IMR-90 (cell line): Measurements from ENCODE around the gene SLC4A1AP. TPM values are rescaled to one million over a fixed set of nuclear protein-coding genes. Genes with fewer than 3 reads are reported as not detected.
A peak's percentile ranks its signal among the peaks of the same experiment; 100 is the strongest.

ENCODE experiments used
- ATAC-seq: fragments of 200-7000 bp; cut with Tn5 transposase; 2 replicates; pipeline ENCODE4 v1.9.1; 2020; ENCODE audit warnings: low read depth, mild to moderate bottlenecking, moderate library complexity
- BruUV-seq: library from RNA; stranded (reverse); fragments of 400-500 nt; replicated peaks from 2 replicates; lab custom pipeline; 2021; lab: Mats Ljungman, UMichigan
- CTCF ChIA-PET: fragments of 300-600 bp; formaldehyde crosslinking; extraction: SDS; loops from one replicate; lab custom pipeline; 2021; ENCODE audit warnings: antibody characterized with exemption; lab: Yijun Ruan, JAX
- POLR2A ChIA-PET: fragments of 300-600 bp; sonication (Branson Sonifier 250); formaldehyde crosslinking; loops from one replicate; lab custom pipeline; 2022; ENCODE audit warnings: antibody characterized with exemption; ENCODE audit not compliant: unreplicated experiment; lab: Charles Lee
- DNase-seq: peaks from one replicate; pipeline ENCODE4 v3.0.0; 2013
- H2AFZ ChIP-seq: replicated peaks from 2 replicates; pipeline ENCODE3; 2013; ENCODE audit warnings: low read length, mild to moderate bottlenecking; ENCODE audit not compliant: poor library complexity
- H2AK5ac ChIP-seq: 2 replicates; pipeline ENCODE4 v1.6.1; 2013; ENCODE audit warnings: low read depth, low read length, inconsistent platforms
- H2AK9ac ChIP-seq: replicated peaks from 2 replicates; pipeline ENCODE3; 2013; ENCODE audit warnings: mild to moderate bottlenecking, low read depth, low read length, moderate library complexity; ENCODE audit not compliant: poor library complexity
- H2BK120ac ChIP-seq: 2 replicates; pipeline ENCODE4 v1.6.1; 2013; ENCODE audit warnings: low read depth, low read length, inconsistent platforms
- H2BK15ac ChIP-seq: 3 replicates; pipeline ENCODE4 v1.6.1; 2013; ENCODE audit warnings: low read depth, low read length, inconsistent platforms
- H2BK20ac ChIP-seq: 2 replicates; pipeline ENCODE4 v1.6.1; 2013; ENCODE audit warnings: low read depth, mild to moderate bottlenecking, inconsistent platforms, low read length, moderate library complexity
- H2BK5ac ChIP-seq: 2 replicates; pipeline ENCODE4 v1.6.1; 2013; ENCODE audit warnings: mild to moderate bottlenecking, low read depth, low read length, inconsistent platforms; ENCODE audit not compliant: poor library complexity, severe bottlenecking
- H3K14ac ChIP-seq: replicated peaks from 2 replicates; pipeline ENCODE4 v1.6.1; 2013; ENCODE audit warnings: low read depth, low read length, inconsistent platforms
- H3K18ac ChIP-seq: 2 replicates; pipeline ENCODE4 v1.6.1; 2013; ENCODE audit warnings: low read depth, low read length, control low read depth
- H3K23ac ChIP-seq: 2 replicates; pipeline ENCODE4 v1.6.1; 2013; ENCODE audit warnings: low read depth, low read length, inconsistent platforms
- H3K27ac ChIP-seq: 2 replicates; pipeline ENCODE4 v1.5.1; 2013; ENCODE audit warnings: mild to moderate bottlenecking, control low read depth, low read length; ENCODE audit not compliant: insufficient read depth
- H3K27me3 ChIP-seq: 2 replicates; pipeline ENCODE4 v1.6.1; 2013; ENCODE audit warnings: low read length; ENCODE audit not compliant: control insufficient read depth, insufficient read depth
- H3K36me3 ChIP-seq: 2 replicates; pipeline ENCODE4 v1.6.1; 2013; ENCODE audit warnings: low read length, mixed read lengths; ENCODE audit not compliant: control insufficient read depth, insufficient read depth
- H3K4ac ChIP-seq: 2 replicates; pipeline ENCODE4 v1.6.1; 2013; ENCODE audit warnings: low read depth, low read length, inconsistent platforms
- H3K4me1 ChIP-seq: 2 replicates; pipeline ENCODE4 v1.6.1; 2013; ENCODE audit warnings: low read length, mixed read lengths; ENCODE audit not compliant: control insufficient read depth, insufficient read depth
- H3K4me2 ChIP-seq: 2 replicates; pipeline ENCODE4 v1.6.1; 2013; ENCODE audit warnings: low read depth, mild to moderate bottlenecking, control low read depth, low read length, moderate library complexity
- H3K4me3 ChIP-seq: 2 replicates; pipeline ENCODE4 v1.5.1; 2013; ENCODE audit warnings: low read depth, mild to moderate bottlenecking, control low read depth, low read length, moderate library complexity; ENCODE audit not compliant: insufficient read depth
- H3K56ac ChIP-seq: 2 replicates; pipeline ENCODE4 v1.6.1; 2013; ENCODE audit warnings: low read length, inconsistent platforms; ENCODE audit not compliant: insufficient read depth; ENCODE audit errors: extremely low read depth
- H3K79me1 ChIP-seq, 2 experiments: 2 replicates each; pipeline ENCODE4 v1.6.1; 2013; ENCODE audit warnings: low read length in 2 of 2, inconsistent platforms in 1 of 2, low read depth in 1 of 2
- H3K9ac ChIP-seq: 2 replicates; pipeline ENCODE4 v1.6.1; 2013; ENCODE audit warnings: low read depth, low read length, control low read depth
- H3K9me1 ChIP-seq: 2 replicates; pipeline ENCODE4 v1.6.1; 2013; ENCODE audit warnings: low read length, inconsistent platforms; ENCODE audit not compliant: insufficient read depth
- H3K9me3 ChIP-seq: 2 replicates; pipeline ENCODE4 v1.6.1; 2013; ENCODE audit warnings: low read length; ENCODE audit not compliant: control insufficient read depth, insufficient read depth
- H4K20me1 ChIP-seq: 2 replicates; pipeline ENCODE4 v1.6.1; 2013; ENCODE audit warnings: low read length, inconsistent platforms; ENCODE audit not compliant: insufficient read depth
- H4K5ac ChIP-seq: 2 replicates; pipeline ENCODE4 v1.6.1; 2013; ENCODE audit warnings: mild to moderate bottlenecking, low read depth, low read length, control low read depth
- H4K8ac ChIP-seq, 2 experiments: 2 replicates each; pipeline ENCODE4 v1.6.1; 2013; ENCODE audit warnings: low read depth in 2 of 2, low read length in 2 of 2, control low read depth in 1 of 2, inconsistent platforms in 1 of 2
- H4K91ac ChIP-seq: 2 replicates; pipeline ENCODE4 v1.6.1; 2013; ENCODE audit warnings: low read depth, low read length, inconsistent platforms; ENCODE audit not compliant: insufficient read depth
- FOS ChIP-seq: fragments of 150-350 bp; IDR thresholded peaks from 2 replicates; pipeline ENCODE4 v1.6.1; 2016; ENCODE audit warnings: low read depth, low read length
- POLR2A ChIP-seq: IDR thresholded peaks from 2 replicates; pipeline ENCODE4 v1.6.1; 2012; ENCODE audit warnings: mild to moderate bottlenecking, low read depth, low read length
- RCOR1 ChIP-seq: IDR thresholded peaks from 2 replicates; pipeline ENCODE4 v1.6.1; 2012; ENCODE audit warnings: mild to moderate bottlenecking, low read length, improper control_type of control experiment; ENCODE audit not compliant: insufficient replicate concordance
- RFX5 ChIP-seq: IDR thresholded peaks from 2 replicates; pipeline ENCODE4 v1.8.0; 2012; ENCODE audit warnings: low read depth, mild to moderate bottlenecking, low read length, moderate library complexity
- SMC3 ChIP-seq: fragments of 150-350 bp; IDR thresholded peaks from 2 replicates; pipeline ENCODE4 v1.6.1; 2016; ENCODE audit warnings: low read depth, mild to moderate bottlenecking, antibody characterized with exemption, low read length, moderate library complexity
- WGBS, 2 experiments: methylation state at CpG; one replicate each; pipeline versions ENCODE4 v1.1.5 to v1.1.7; 2013; ENCODE audit warnings: missing lambda C conversion rate in 2 of 2; ENCODE audit not compliant: insufficient read length in 1 of 2; ENCODE audit errors: extremely low coverage in 2 of 2; 5-methylcytosine and 5-hydroxymethylcytosine counted together
- dilution Hi-C: fragments of 300-500 bp; cut with HindIII; formaldehyde crosslinking; loops from one replicate; pipeline ENCODE4 v1.14.3; 2018; ENCODE audit warnings: low sequenced_read_pairs; ENCODE audit not compliant: unreplicated experiment
- in situ Hi-C: fragments of 300-500 bp; cut with MboI; formaldehyde crosslinking; loops from 3 replicates; pipeline ENCODE4 v1.14.3; 2019; ENCODE audit warnings: low sequenced_read_pairs, inconsistent platforms, mixed read lengths
- intact Hi-C: fragments of 100-400 bp; cut with micrococcal nuclease; formaldehyde crosslinking; loops from 2 replicates; pipeline ENCODE4 v1.10.0; 2022
- polyA plus RNA-seq, 3 experiments: library from polyadenylated mRNA; depleted of rRNA; stranded (reverse); fragments of >200 nt; gene quantifications; 2 replicates each; pipeline ENCODE4 v1.2.3, GENCODE V29; 2012; ENCODE audit warnings: low replicate concordance in 1 of 3
- total RNA-seq: library from RNA; depleted of rRNA; stranded (reverse); fragments of >200 nt; gene quantifications from 2 replicates; pipeline ENCODE4 v1.2.3, GENCODE V29; 2012
- TF ChIP-seq, protein P1 (sequence below): fragments of 150-350 bp; IDR thresholded peaks from 2 replicates; pipeline ENCODE4 v1.6.1; 2017; ENCODE audit warnings: mild to moderate bottlenecking, antibody characterized with exemption, low read length, low read depth
- TF ChIP-seq, protein P2 (sequence below): conservative IDR thresholded peaks from 2 replicates; pipeline ENCODE4 v1.5.1; 2012; ENCODE audit warnings: mild to moderate bottlenecking, low read depth, low read length, improper control_type of control experiment

SLC4A1AP gene
- total and polyA plus RNA-seq, 2 of the 4 experiments (the other 2 are of a cell fraction), result 11.7 to 13.6 TPM

DNA sequence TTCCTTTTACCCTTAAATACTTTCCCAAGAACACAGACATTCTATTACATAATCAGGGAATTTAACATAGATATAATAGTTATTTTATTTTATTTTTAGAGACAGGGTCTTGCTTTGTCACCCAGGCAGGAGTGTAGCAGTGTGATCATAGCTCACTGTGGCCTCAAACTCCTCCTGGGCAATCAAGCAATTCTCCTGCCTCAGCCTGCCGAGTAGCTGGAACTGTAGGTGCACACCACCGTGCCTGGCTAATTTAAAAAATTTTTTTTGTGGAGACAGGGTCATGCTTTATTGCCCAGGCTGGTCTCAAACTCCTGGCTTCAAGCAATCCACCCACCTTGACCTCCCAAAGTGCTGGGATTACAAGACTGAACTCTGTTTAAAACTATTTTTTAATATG, 45.6 kb downstream of the SLC4A1AP start:
- no peak overlapping the region for H3K56ac ChIP-seq
- H2AK5ac ChIP-seq, result peak overlapping the region; percentile 63
- ATAC-seq (no peak), DNase-seq (no peak)
- dilution Hi-C loops (no loop called here), in situ Hi-C loops (no loop called here), intact Hi-C loops (loop anchor here (10.0 kb wide), 1 partner anchor 855 kb away; no protein-coding TSS in a partner anchor)
- H3K23ac ChIP-seq, result no peak overlapping the region
- no peaks in the 10 kb centered on the region for H3K36me3 ChIP-seq
- CTCF ChIA-PET, result no interaction called here
- H3K9me1 ChIP-seq, result peaks cover 17% of the 10 kb centered on the region
- H4K91ac ChIP-seq, result no peak overlapping the region
- no peaks in the 10 kb centered on the region for H3K27me3 ChIP-seq
- H4K5ac ChIP-seq, result no peak overlapping the region
- H2BK15ac ChIP-seq, result no peak overlapping the region
- H3K9ac ChIP-seq, result no peak overlapping the region
- TF ChIP-seq, protein P1, sequence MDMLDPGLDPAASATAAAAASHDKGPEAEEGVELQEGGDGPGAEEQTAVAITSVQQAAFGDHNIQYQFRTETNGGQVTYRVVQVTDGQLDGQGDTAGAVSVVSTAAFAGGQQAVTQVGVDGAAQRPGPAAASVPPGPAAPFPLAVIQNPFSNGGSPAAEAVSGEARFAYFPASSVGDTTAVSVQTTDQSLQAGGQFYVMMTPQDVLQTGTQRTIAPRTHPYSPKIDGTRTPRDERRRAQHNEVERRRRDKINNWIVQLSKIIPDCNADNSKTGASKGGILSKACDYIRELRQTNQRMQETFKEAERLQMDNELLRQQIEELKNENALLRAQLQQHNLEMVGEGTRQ, result no peak
- TF ChIP-seq RFX5, result no peak
- TF ChIP-seq, protein P2, sequence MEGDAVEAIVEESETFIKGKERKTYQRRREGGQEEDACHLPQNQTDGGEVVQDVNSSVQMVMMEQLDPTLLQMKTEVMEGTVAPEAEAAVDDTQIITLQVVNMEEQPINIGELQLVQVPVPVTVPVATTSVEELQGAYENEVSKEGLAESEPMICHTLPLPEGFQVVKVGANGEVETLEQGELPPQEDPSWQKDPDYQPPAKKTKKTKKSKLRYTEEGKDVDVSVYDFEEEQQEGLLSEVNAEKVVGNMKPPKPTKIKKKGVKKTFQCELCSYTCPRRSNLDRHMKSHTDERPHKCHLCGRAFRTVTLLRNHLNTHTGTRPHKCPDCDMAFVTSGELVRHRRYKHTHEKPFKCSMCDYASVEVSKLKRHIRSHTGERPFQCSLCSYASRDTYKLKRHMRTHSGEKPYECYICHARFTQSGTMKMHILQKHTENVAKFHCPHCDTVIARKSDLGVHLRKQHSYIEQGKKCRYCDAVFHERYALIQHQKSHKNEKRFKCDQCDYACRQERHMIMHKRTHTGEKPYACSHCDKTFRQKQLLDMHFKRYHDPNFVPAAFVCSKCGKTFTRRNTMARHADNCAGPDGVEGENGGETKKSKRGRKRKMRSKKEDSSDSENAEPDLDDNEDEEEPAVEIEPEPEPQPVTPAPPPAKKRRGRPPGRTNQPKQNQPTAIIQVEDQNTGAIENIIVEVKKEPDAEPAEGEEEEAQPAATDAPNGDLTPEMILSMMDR, result no peak
- TF ChIP-seq SMC3, result no peak
- no peak for TF ChIP-seq POLR2A
- TF ChIP-seq RCOR1, result no peak
- no peak for TF ChIP-seq FOS
- H2BK120ac ChIP-seq, result no peak overlapping the region
- no peak overlapping the region for H3K4me3 ChIP-seq
- no peak overlapping the region for H2BK5ac ChIP-seq
- no peak overlapping the region for H2BK20ac ChIP-seq
- H3K4me1 ChIP-seq, result peaks cover 13% of the 10 kb centered on the region
- H3K9me3 ChIP-seq, result no peaks in the 10 kb centered on the region
- H3K18ac ChIP-seq, result no peak overlapping the region
- H3K4me2 ChIP-seq, result no peak overlapping the region
- no peak overlapping the region for H2AK9ac ChIP-seq
- POLR2A ChIA-PET, result no interaction called here
- H2AFZ ChIP-seq, result no peak overlapping the region
- no peak overlapping the region for H3K4ac ChIP-seq
- no CpG with 5 or more reads among the region's 2 CpGs for WGBS, 2 experiments
- no peaks in the 10 kb centered on the region for H4K20me1 ChIP-seq
- H3K27ac ChIP-seq, result no peak overlapping the region
- no peak overlapping the region for H3K14ac ChIP-seq
- 0 out of 4 replicates have a peak, but pooled peaks cover 0 to 5% of the 10 kb centered on the region in 2 experiments for H3K79me1 ChIP-seq
- BruUV-seq, result no TSS peak
- H4K8ac ChIP-seq, result no peak overlapping the region
